ENCODE measurements around the gene THSD4.

THSD4 gene

DNA sequence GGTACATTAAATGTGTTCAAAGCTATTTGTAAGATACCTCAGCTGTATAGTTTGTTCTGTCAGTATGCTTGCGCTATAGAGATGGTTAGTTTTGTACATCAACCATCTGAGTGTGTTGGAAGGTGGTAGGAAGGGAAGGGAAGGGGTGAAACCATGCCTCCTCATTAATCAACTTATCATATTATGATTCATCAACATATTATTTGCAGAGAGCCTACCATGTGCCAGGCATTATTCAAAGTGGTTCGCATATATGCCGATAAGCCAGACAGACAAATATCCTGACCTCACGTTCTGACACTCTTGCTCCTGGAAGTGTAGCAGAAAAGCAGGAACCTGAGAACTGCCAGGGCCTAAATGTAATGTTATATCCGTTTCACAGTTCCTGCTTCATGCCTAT lies 447.0 kb downstream of the THSD4 start:
- POLR2A ChIA-PET: no interaction called here
- H3K4me3 ChIP-seq (ENCODE audit: control insufficient read depth in 1 of 7, extremely low read depth in 1 of 7, insufficient read depth in 4 of 7, low read depth in 2 of 7, low read length in 6 of 7): no peak overlapping the region
- CTCF ChIA-PET: no interaction called here
- no peaks in the 10 kb centered on the region for H3K9me3 ChIP-seq (ENCODE audit: control extremely low read depth in 1 of 5, control insufficient read depth in 4 of 5, insufficient read depth in 2 of 5, low read depth in 1 of 5, low read length in 4 of 5)
- no peaks in the 10 kb centered on the region for H3K27me3 ChIP-seq (replicated peaks in 2 of 5; ENCODE audit: control insufficient read depth in 4 of 5, insufficient read depth in 5 of 5, low read length in 4 of 5)
- no peak overlapping the region for H3K27ac ChIP-seq (ENCODE audit: insufficient read depth in 1 of 2, low read depth in 1 of 2, low read length in 2 of 2, poor library complexity in 1 of 2, severe bottlenecking in 2 of 2)
- no peak for DNase-seq
- 98% methylated on average over 3 of the region's 5 CpGs for WGBS (ENCODE audit: insufficient coverage)
- H3K36me3 ChIP-seq (ENCODE audit: control insufficient read depth in 4 of 4, insufficient read depth in 4 of 4, low read length in 3 of 4): no peaks in the 10 kb centered on the region
- no peaks in the 10 kb centered on the region for H3K4me1 ChIP-seq (ENCODE audit: control extremely low read depth in 1 of 4, control insufficient read depth in 4 of 4, insufficient read depth in 4 of 4, low read length in 3 of 4)

DNA sequence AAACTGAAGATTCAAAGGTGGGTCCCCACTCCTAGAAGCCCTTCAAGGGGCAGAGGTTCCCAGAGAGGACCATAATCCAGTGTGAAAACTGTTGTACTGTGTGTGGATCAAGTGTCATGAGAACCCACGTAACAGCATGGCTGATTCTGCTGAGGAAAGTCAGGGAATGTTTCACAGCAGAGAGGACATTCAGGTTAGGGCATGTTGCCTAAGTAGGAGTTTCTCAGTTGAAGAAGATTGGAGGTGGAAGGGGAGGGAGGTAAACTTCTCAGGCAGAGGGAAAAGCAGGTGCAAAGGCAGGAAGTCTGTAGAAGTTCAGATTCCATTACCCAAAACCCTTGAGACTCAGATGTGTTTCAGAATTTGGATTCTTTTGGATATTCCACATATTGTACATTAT lies 448.9 kb downstream of the THSD4 start:
- no peaks in the 10 kb centered on the region for H3K27me3 ChIP-seq (replicated peaks in 2 of 5; ENCODE audit: control insufficient read depth in 4 of 5, insufficient read depth in 5 of 5, low read length in 4 of 5)
- H3K4me3 ChIP-seq (ENCODE audit: control insufficient read depth in 1 of 7, extremely low read depth in 1 of 7, insufficient read depth in 4 of 7, low read depth in 2 of 7, low read length in 6 of 7): no peak overlapping the region
- WGBS (ENCODE audit: insufficient coverage): no CpG with 5 or more reads among the region's 1 CpG
- ChIA-PET CTCF (no interaction called here), POLR2A (no interaction called here)
- DNase-seq: no peak
- H3K4me1 ChIP-seq (ENCODE audit: control extremely low read depth in 1 of 4, control insufficient read depth in 4 of 4, insufficient read depth in 4 of 4, low read length in 3 of 4): no peaks in the 10 kb centered on the region
- H3K36me3 ChIP-seq (ENCODE audit: control insufficient read depth in 4 of 4, insufficient read depth in 4 of 4, low read length in 3 of 4): no peaks in the 10 kb centered on the region
- H3K9me3 ChIP-seq (ENCODE audit: control extremely low read depth in 1 of 5, control insufficient read depth in 4 of 5, insufficient read depth in 2 of 5, low read depth in 1 of 5, low read length in 4 of 5): no peaks in the 10 kb centered on the region
- no peak overlapping the region for H3K27ac ChIP-seq (ENCODE audit: insufficient read depth in 1 of 2, low read depth in 1 of 2, low read length in 2 of 2, poor library complexity in 1 of 2, severe bottlenecking in 2 of 2)

DNA sequence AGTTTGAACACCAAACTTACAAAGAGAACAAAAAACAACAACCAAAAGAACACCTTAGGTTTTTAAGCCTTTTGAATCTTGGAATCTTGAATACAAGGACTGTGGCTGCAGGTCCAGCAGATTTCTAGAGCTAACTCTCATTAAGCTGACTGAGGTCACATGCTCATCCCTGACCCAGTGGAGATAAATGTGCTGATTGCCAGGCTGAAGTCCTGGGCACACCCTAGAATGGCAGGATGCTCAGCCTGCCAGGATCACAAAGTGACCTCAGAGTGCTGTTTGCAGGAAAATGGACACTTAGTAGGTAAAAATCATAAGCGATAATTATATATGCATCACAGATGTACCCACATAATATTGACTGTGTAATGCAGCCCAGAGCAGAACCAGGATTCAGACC lies 449.7 kb downstream of the THSD4 start:
- WGBS (ENCODE audit: insufficient coverage): no CpG with 5 or more reads among the region's 1 CpG
- Histone ChIP-seq H3K36me3 (ENCODE audit: control insufficient read depth in 4 of 4, insufficient read depth in 4 of 4, low read length in 3 of 4) (no peaks in the 10 kb centered on the region), H3K9me3 (ENCODE audit: control extremely low read depth in 1 of 5, control insufficient read depth in 4 of 5, insufficient read depth in 2 of 5, low read depth in 1 of 5, low read length in 4 of 5) (no peaks in the 10 kb centered on the region), H3K4me1 (ENCODE audit: control extremely low read depth in 1 of 4, control insufficient read depth in 4 of 4, insufficient read depth in 4 of 4, low read length in 3 of 4) (no peaks in the 10 kb centered on the region), H3K4me3 (ENCODE audit: control insufficient read depth in 1 of 7, extremely low read depth in 1 of 7, insufficient read depth in 4 of 7, low read depth in 2 of 7, low read length in 6 of 7) (no peak overlapping the region), H3K27me3 (replicated peaks in 2 of 5; ENCODE audit: control insufficient read depth in 4 of 5, insufficient read depth in 5 of 5, low read length in 4 of 5) (no peaks in the 10 kb centered on the region), H3K27ac (ENCODE audit: insufficient read depth in 1 of 2, low read depth in 1 of 2, low read length in 2 of 2, poor library complexity in 1 of 2, severe bottlenecking in 2 of 2) (no peak overlapping the region)
- ChIA-PET CTCF (no interaction called here), POLR2A (no interaction called here)
- DNase-seq: no peak

DNA sequence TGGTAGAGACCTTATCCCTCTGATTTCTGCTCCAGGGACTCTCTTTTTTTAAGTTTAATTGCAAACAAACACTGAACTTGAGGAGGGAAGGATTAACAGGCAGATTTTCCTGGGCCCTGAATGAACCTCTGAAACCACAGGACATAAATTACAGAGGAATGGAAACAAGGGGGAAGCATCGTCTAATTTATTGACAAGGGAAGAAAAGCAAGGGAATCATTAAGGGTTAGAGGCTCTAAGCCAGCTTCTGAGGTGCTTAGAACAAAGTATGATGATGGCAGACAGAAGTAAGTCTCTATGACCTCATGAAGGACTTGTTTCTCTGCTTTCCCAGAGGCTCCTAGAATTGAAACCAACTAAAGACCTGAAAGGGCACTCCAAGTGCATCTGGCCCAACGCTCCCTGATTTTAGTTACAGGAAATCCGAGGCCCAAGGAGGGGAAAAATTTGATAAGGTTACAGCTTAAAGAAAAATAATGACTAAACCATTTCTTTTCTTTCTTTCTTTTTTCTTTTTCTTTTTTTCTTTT lies 450.4 kb downstream of the THSD4 start:
- WGBS (ENCODE audit: insufficient coverage): 20% methylated on average over 2 of the region's 3 CpGs
- no peaks in the 10 kb centered on the region for H3K36me3 ChIP-seq (ENCODE audit: control insufficient read depth in 4 of 4, insufficient read depth in 4 of 4, low read length in 3 of 4)
- H3K27ac ChIP-seq (ENCODE audit: insufficient read depth in 1 of 2, low read depth in 1 of 2, low read length in 2 of 2, poor library complexity in 1 of 2, severe bottlenecking in 2 of 2): no peak overlapping the region
- ChIA-PET POLR2A (no interaction called here), CTCF (no interaction called here)
- no peaks in the 10 kb centered on the region for H3K4me1 ChIP-seq (ENCODE audit: control extremely low read depth in 1 of 4, control insufficient read depth in 4 of 4, insufficient read depth in 4 of 4, low read length in 3 of 4)
- H3K27me3 ChIP-seq (replicated peaks in 2 of 5; ENCODE audit: control insufficient read depth in 4 of 5, insufficient read depth in 5 of 5, low read length in 4 of 5): peaks cover 0 to 4% (median 0%) of the 10 kb centered on the region in 5 experiments
- no peak for DNase-seq
- no peaks in the 10 kb centered on the region for H3K9me3 ChIP-seq (ENCODE audit: control extremely low read depth in 1 of 5, control insufficient read depth in 4 of 5, insufficient read depth in 2 of 5, low read depth in 1 of 5, low read length in 4 of 5)
- H3K4me3 ChIP-seq (ENCODE audit: control insufficient read depth in 1 of 7, extremely low read depth in 1 of 7, insufficient read depth in 4 of 7, low read depth in 2 of 7, low read length in 6 of 7): no peak overlapping the region

DNA sequence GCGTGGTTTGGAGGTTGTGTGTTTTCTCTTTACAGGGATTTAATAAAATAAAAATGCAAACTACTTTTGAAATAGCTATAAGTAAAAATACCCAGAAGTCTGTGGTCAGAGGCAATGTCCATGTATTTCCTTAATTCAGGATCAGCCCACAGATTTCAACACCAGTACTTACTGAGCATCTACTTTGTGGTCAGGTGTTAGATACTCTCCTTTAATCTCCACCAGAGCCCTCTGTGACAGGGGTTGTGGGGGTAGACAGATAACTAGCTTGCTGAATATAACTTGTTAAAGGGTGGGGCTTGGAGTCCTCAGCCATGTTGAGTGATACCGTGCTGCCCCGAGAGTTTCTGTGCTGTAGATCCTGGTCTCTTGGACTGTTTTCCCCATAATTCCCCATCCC lies 451.0 kb downstream of the THSD4 start:
- 100% methylated on average over 2 of the region's 3 CpGs for WGBS (ENCODE audit: insufficient coverage)
- CTCF ChIA-PET: no interaction called here
- no peaks in the 10 kb centered on the region for H3K9me3 ChIP-seq (ENCODE audit: control extremely low read depth in 1 of 5, control insufficient read depth in 4 of 5, insufficient read depth in 2 of 5, low read depth in 1 of 5, low read length in 4 of 5)
- no peak overlapping the region for H3K4me3 ChIP-seq (ENCODE audit: control insufficient read depth in 1 of 7, extremely low read depth in 1 of 7, insufficient read depth in 4 of 7, low read depth in 2 of 7, low read length in 6 of 7)
- H3K36me3 ChIP-seq (ENCODE audit: control insufficient read depth in 4 of 4, insufficient read depth in 4 of 4, low read length in 3 of 4): no peaks in the 10 kb centered on the region
- POLR2A ChIA-PET: no interaction called here
- no peak for DNase-seq
- H3K4me1 ChIP-seq (ENCODE audit: control extremely low read depth in 1 of 4, control insufficient read depth in 4 of 4, insufficient read depth in 4 of 4, low read length in 3 of 4): no peaks in the 10 kb centered on the region
- H3K27ac ChIP-seq (ENCODE audit: insufficient read depth in 1 of 2, low read depth in 1 of 2, low read length in 2 of 2, poor library complexity in 1 of 2, severe bottlenecking in 2 of 2): no peak overlapping the region
- H3K27me3 ChIP-seq (replicated peaks in 2 of 5; ENCODE audit: control insufficient read depth in 4 of 5, insufficient read depth in 5 of 5, low read length in 4 of 5): peaks cover 0 to 9% (median 0%) of the 10 kb centered on the region in 5 experiments

DNA sequence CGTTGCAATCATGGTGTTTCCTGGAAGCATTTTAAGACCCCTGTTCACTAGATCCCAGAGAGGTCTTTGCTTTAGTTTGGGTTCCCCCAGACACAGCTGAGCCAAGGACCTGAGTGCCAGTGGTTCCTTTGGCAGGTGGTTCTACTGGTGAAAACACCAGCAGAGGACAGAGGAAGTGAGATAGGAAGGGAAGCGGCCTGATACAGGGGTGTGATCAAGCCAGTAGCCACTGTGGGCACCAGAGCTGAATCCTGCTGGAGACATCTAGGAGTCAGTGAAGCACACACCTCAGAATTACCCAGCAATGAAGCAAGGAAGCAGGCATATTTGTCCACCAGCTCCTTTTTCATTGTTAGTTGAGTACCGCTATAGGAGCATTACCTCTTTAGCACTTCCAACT lies 451.9 kb downstream of the THSD4 start:
- Histone ChIP-seq H3K27ac (ENCODE audit: insufficient read depth in 1 of 2, low read depth in 1 of 2, low read length in 2 of 2, poor library complexity in 1 of 2, severe bottlenecking in 2 of 2) (no peak overlapping the region), H3K4me3 (ENCODE audit: control insufficient read depth in 1 of 7, extremely low read depth in 1 of 7, insufficient read depth in 4 of 7, low read depth in 2 of 7, low read length in 6 of 7) (no peak overlapping the region), H3K9me3 (ENCODE audit: control extremely low read depth in 1 of 5, control insufficient read depth in 4 of 5, insufficient read depth in 2 of 5, low read depth in 1 of 5, low read length in 4 of 5) (no peaks in the 10 kb centered on the region), H3K27me3 (replicated peaks in 2 of 5; ENCODE audit: control insufficient read depth in 4 of 5, insufficient read depth in 5 of 5, low read length in 4 of 5) (peaks cover 0 to 12% (median 0%) of the 10 kb centered on the region in 5 experiments), H3K36me3 (ENCODE audit: control insufficient read depth in 4 of 4, insufficient read depth in 4 of 4, low read length in 3 of 4) (no peaks in the 10 kb centered on the region), H3K4me1 (ENCODE audit: control extremely low read depth in 1 of 4, control insufficient read depth in 4 of 4, insufficient read depth in 4 of 4, low read length in 3 of 4) (no peaks in the 10 kb centered on the region)
- ChIA-PET POLR2A (no interaction called here), CTCF (no interaction called here)
- DNase-seq: no peak
- WGBS (ENCODE audit: insufficient coverage): 94% methylated on average over 2 of the region's 3 CpGs

DNA sequence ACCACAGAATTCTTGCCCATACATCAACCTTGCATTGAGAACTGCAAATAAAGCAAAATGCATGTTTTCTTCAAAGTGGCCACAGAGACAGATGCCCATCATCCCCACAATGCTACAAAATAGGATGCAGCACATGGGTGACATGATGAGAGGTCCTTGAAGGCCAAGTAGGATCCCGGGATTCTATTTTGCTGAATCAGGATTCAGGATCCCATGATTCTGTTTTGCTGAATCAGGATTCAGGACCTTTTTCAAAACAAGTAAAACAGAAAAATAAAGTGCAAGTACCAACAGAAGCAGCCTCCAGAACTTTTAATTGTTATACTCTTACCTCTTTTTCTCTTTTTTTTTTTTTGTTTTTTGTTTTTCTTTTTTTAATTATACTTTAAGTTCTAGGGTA lies 453.0 kb downstream of the THSD4 start:
- no peaks in the 10 kb centered on the region for H3K36me3 ChIP-seq (ENCODE audit: control insufficient read depth in 4 of 4, insufficient read depth in 4 of 4, low read length in 3 of 4)
- DNase-seq: no peak
- CTCF ChIA-PET: no interaction called here
- H3K4me3 ChIP-seq (ENCODE audit: control insufficient read depth in 1 of 7, extremely low read depth in 1 of 7, insufficient read depth in 4 of 7, low read depth in 2 of 7, low read length in 6 of 7): no peak overlapping the region
- peaks cover 0 to 21% (median 0%) of the 10 kb centered on the region in 5 experiments for H3K27me3 ChIP-seq (replicated peaks in 2 of 5; ENCODE audit: control insufficient read depth in 4 of 5, insufficient read depth in 5 of 5, low read length in 4 of 5)
- no peak overlapping the region for H3K27ac ChIP-seq (ENCODE audit: insufficient read depth in 1 of 2, low read depth in 1 of 2, low read length in 2 of 2, poor library complexity in 1 of 2, severe bottlenecking in 2 of 2)
- POLR2A ChIA-PET: no interaction called here
- WGBS (ENCODE audit: insufficient coverage): 100% methylated on average over 1 of the region's 1 CpG
- no peaks in the 10 kb centered on the region for H3K4me1 ChIP-seq (ENCODE audit: control extremely low read depth in 1 of 4, control insufficient read depth in 4 of 4, insufficient read depth in 4 of 4, low read length in 3 of 4)
- no peaks in the 10 kb centered on the region for H3K9me3 ChIP-seq (ENCODE audit: control extremely low read depth in 1 of 5, control insufficient read depth in 4 of 5, insufficient read depth in 2 of 5, low read depth in 1 of 5, low read length in 4 of 5)
